Measurements from ENCODE around the gene OR6Q1. TPM values are rescaled to one million over a fixed set of nuclear protein-coding genes. Genes with fewer than 3 reads are reported as not detected.

Gene OR6Q1
- total RNA-seq, 1 experiment from 2014 or later = not detected

DNA sequence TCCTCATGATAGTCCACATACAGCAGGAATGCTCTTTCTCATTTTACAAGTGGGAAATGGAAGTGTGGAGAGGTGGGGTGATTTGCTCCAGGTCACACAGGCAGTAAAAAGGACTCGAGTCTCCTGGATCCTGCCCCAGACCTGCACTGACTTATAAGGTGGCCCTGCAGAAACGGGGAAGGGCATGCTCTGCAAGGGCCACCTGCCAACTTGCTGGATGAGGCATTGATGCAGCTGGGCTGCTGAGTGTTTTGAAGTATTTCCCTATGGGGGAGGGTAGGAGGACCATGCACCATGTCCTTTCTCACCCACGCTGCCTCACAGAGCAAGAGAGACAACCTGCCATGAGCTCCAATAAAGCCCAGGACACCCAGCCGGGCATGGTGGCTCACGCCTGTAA, 36.9 kb downstream of the OR6Q1 start:
- intact Hi-C loops (cut with micrococcal nuclease; ENCODE audit: unreplicated experiment) = loop anchor here (10.0 kb wide), 1 partner anchor 243 kb away; no protein-coding TSS in a partner anchor
- H3K4me1 ChIP-seq (ENCODE audit: insufficient read depth, low read length, poor library complexity, severe bottlenecking) = no peaks in the 10 kb centered on the region
- CTCF ChIA-PET = interaction anchor here (0.6 to 0.7 kb wide), 2 partner anchors 412 to 818 kb away, joined by 4 to 6 read pairs; no protein-coding TSS in a partner anchor
- POLR2A ChIA-PET (ENCODE audit: low non-redundant PET) = no interaction called here
- H3K27ac ChIP-seq (ENCODE audit: low read depth, low read length, poor library complexity, severe bottlenecking) = no peak overlapping the region
- TF ChIP-seq CTCF (conservative IDR thresholded peaks at IDR 0.05; ENCODE audit: low read depth, low read length) = no peak
- TF ChIP-seq EZH2 (IDR thresholded peaks at IDR 0.05; ENCODE audit: borderline replicate concordance, low read depth, low read length, poor library complexity, severe bottlenecking) = no peak
- H3K9me3 ChIP-seq (ENCODE audit: low read depth, low read length, poor library complexity, severe bottlenecking) = no peaks in the 10 kb centered on the region
- DNase-seq (ENCODE audit: low spot score) = no peak
- no peak overlapping the region for H3K4me3 ChIP-seq (ENCODE audit: low read depth, low read length, poor library complexity, severe bottlenecking)
- H3K27me3 ChIP-seq (replicated peaks; ENCODE audit: insufficient read depth, low read depth, low read length, poor library complexity) = peaks cover 3% of the 10 kb centered on the region
- no TSS peak for BruUV-seq (replicated peaks)
- H3K36me3 ChIP-seq (ENCODE audit: insufficient read depth, low read length, poor library complexity, severe bottlenecking) = no peaks in the 10 kb centered on the region

DNA sequence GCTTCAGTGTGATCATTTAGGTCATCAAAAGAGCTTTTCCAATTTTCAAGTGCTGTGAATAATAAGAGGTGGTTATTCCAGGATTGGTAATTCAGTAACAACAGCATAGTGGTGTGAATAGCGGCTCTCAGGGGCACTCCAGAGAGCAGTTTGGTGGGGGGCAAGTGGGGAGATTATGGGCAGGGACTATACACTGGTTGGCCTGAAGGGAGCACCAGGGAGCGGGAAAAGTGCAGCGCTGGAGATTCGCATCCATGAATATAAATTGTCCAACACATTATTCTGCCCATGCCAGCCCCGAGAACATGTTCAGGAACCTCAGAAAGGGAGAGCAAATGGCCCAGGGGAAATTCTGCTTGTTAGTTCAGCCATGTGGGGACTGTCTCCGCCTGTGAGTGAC, 37.9 kb downstream of the OR6Q1 start:
- BruUV-seq (replicated peaks) = no TSS peak
- POLR2A ChIA-PET (ENCODE audit: low non-redundant PET) = no interaction called here

GRCh38 chr11:58070585-58070984, 39.8 kb downstream of the OR6Q1 start:
- no peak overlapping the region for H3K27ac ChIP-seq (ENCODE audit: low read depth, low read length, poor library complexity, severe bottlenecking)
- H3K9me3 ChIP-seq (ENCODE audit: low read depth, low read length, poor library complexity, severe bottlenecking) = no peaks in the 10 kb centered on the region
- no peak overlapping the region for H3K4me3 ChIP-seq (ENCODE audit: low read depth, low read length, poor library complexity, severe bottlenecking)
- peaks cover 3% of the 10 kb centered on the region for H3K27me3 ChIP-seq (replicated peaks; ENCODE audit: insufficient read depth, low read depth, low read length, poor library complexity)
- intact Hi-C loops (cut with micrococcal nuclease; ENCODE audit: unreplicated experiment) = no loop called here
- CTCF ChIA-PET = no interaction called here
- POLR2A ChIA-PET (ENCODE audit: low non-redundant PET) = no interaction called here
- no peak for TF ChIP-seq EZH2 (IDR thresholded peaks at IDR 0.05; ENCODE audit: borderline replicate concordance, low read depth, low read length, poor library complexity, severe bottlenecking)
- TF ChIP-seq CTCF (conservative IDR thresholded peaks at IDR 0.05; ENCODE audit: low read depth, low read length) = no peak
- BruUV-seq (replicated peaks) = no TSS peak
- H3K4me1 ChIP-seq (ENCODE audit: insufficient read depth, low read length, poor library complexity, severe bottlenecking) = no peaks in the 10 kb centered on the region
- DNase-seq (ENCODE audit: low spot score) = no peak
- no peaks in the 10 kb centered on the region for H3K36me3 ChIP-seq (ENCODE audit: insufficient read depth, low read length, poor library complexity, severe bottlenecking)

More for the DNA sequence above, 37.9 kb downstream of the OR6Q1 start:
- Histone ChIP-seq H3K4me3 (ENCODE audit: low read depth, low read length, poor library complexity, severe bottlenecking) (no peak overlapping the region), H3K36me3 (ENCODE audit: insufficient read depth, low read length, poor library complexity, severe bottlenecking) (no peaks in the 10 kb centered on the region), H3K27ac (ENCODE audit: low read depth, low read length, poor library complexity, severe bottlenecking) (no peak overlapping the region), H3K4me1 (ENCODE audit: insufficient read depth, low read length, poor library complexity, severe bottlenecking) (no peaks in the 10 kb centered on the region), H3K9me3 (ENCODE audit: low read depth, low read length, poor library complexity, severe bottlenecking) (no peaks in the 10 kb centered on the region), H3K27me3 (replicated peaks; ENCODE audit: insufficient read depth, low read depth, low read length, poor library complexity) (peaks cover 3% of the 10 kb centered on the region)
- intact Hi-C loops (cut with micrococcal nuclease; ENCODE audit: unreplicated experiment) = loop anchor here (10.0 kb wide), 1 partner anchor 244 kb away; no protein-coding TSS in a partner anchor
- peak; percentile 40 for DNase-seq (ENCODE audit: low spot score)
- TF ChIP-seq EZH2 (IDR thresholded peaks at IDR 0.05; ENCODE audit: borderline replicate concordance, low read depth, low read length, poor library complexity, severe bottlenecking) (no peak), CTCF (conservative IDR thresholded peaks at IDR 0.05; ENCODE audit: low read depth, low read length) (peak; percentile 48)
- CTCF ChIA-PET = no interaction called here
